Measurements from ENCODE around the gene CDH13.

Gene CDH13

GRCh38 chr16:82636485-82636884 is 9.7 kb downstream of the CDH13 start:
- no peaks in the 10 kb centered on the region for H3K27me3 ChIP-seq (ENCODE audit: insufficient read depth, poor library complexity, severe bottlenecking)
- no peak overlapping the region for H3K4me3 ChIP-seq (replicated peaks; ENCODE audit: insufficient read depth, low read length)
- no peak for DNase-seq (ENCODE audit: low read depth in 1 of 2, low spot score in 1 of 2)
- no peak overlapping the region for H3K27ac ChIP-seq (replicated peaks)
- TF ChIP-seq REST (IDR thresholded peaks at IDR 0.05; ENCODE audit: insufficient replicate concordance, low read depth) (no peak), SPI1 (IDR thresholded peaks at IDR 0.05; ENCODE audit: borderline replicate concordance, low read depth) (no peak), CTCF (IDR thresholded peaks at IDR 0.05; ENCODE audit: insufficient read depth, low read length) (no peak), GABPA (IDR thresholded peaks at IDR 0.05; ENCODE audit: low read depth) (no peak), POLR2AphosphoS5 (IDR thresholded peaks at IDR 0.05; ENCODE audit: low read depth) (no peak)

GRCh38 chr16:82636958-82637357 is 10.2 kb downstream of the CDH13 start:
- no peaks in the 10 kb centered on the region for H3K27me3 ChIP-seq (ENCODE audit: insufficient read depth, poor library complexity, severe bottlenecking)
- DNase-seq (ENCODE audit: low read depth in 1 of 2, low spot score in 1 of 2): no peak
- no peak overlapping the region for H3K4me3 ChIP-seq (replicated peaks; ENCODE audit: insufficient read depth, low read length)
- TF ChIP-seq GABPA (IDR thresholded peaks at IDR 0.05; ENCODE audit: low read depth) (no peak), CTCF (IDR thresholded peaks at IDR 0.05; ENCODE audit: insufficient read depth, low read length) (no peak), POLR2AphosphoS5 (IDR thresholded peaks at IDR 0.05; ENCODE audit: low read depth) (no peak), REST (IDR thresholded peaks at IDR 0.05; ENCODE audit: insufficient replicate concordance, low read depth) (no peak), SPI1 (IDR thresholded peaks at IDR 0.05; ENCODE audit: borderline replicate concordance, low read depth) (no peak)
- H3K27ac ChIP-seq (replicated peaks): no peak overlapping the region

- no peak for DNase-seq (ENCODE audit: low read depth in 1 of 2, low spot score in 1 of 2)
- H3K27me3 ChIP-seq (ENCODE audit: insufficient read depth, poor library complexity, severe bottlenecking): no peaks in the 10 kb centered on the region
- TF ChIP-seq SPI1 (IDR thresholded peaks at IDR 0.05; ENCODE audit: borderline replicate concordance, low read depth) (no peak), GABPA (IDR thresholded peaks at IDR 0.05; ENCODE audit: low read depth) (no peak), CTCF (IDR thresholded peaks at IDR 0.05; ENCODE audit: insufficient read depth, low read length) (no peak), REST (IDR thresholded peaks at IDR 0.05; ENCODE audit: insufficient replicate concordance, low read depth) (no peak), POLR2AphosphoS5 (IDR thresholded peaks at IDR 0.05; ENCODE audit: low read depth) (no peak)
- no peak overlapping the region for H3K27ac ChIP-seq (replicated peaks)
- H3K4me3 ChIP-seq (replicated peaks; ENCODE audit: insufficient read depth, low read length): no peak overlapping the region
These were observed 11.5 kb downstream of the CDH13 start for GRCh38 chr16:82638095-82638798.
